Astrocyte (in vitro differentiated cells and primary cell): ENCODE measurements around the gene AKT3.

ENCODE experiments used
- CTCF ChIP-seq: IDR thresholded peaks from 2 replicates; pipeline ENCODE4 v1.5.1; 2011; ENCODE audit warnings: low read depth, mild to moderate bottlenecking, inconsistent platforms, low read length, moderate library complexity; ENCODE audit not compliant: insufficient read depth
- EZH2 ChIP-seq: IDR thresholded peaks from 2 replicates; pipeline ENCODE4 v1.6.1; 2012; ENCODE audit warnings: mild to moderate bottlenecking, low read length, inconsistent platforms; ENCODE audit not compliant: insufficient read depth

GRCh38 chr1:243562473-243562872, 287.6 kb downstream of the AKT3 start:
- no peak for TF ChIP-seq CTCF
- no peak for TF ChIP-seq EZH2
